H1 (cell line): ENCODE measurements around the gene KTN1. TPM values are rescaled to one million over a fixed set of nuclear protein-coding genes. Genes with fewer than 3 reads are reported as not detected.

Source experiments
- CTCF ChIA-PET: fragments of 300-600 bp; sonication (Branson Sonifier 250); formaldehyde crosslinking; loops from one replicate; lab custom pipeline; 2021; ENCODE audit not compliant: partially characterized antibody; lab: Charles Lee
- POLR2A ChIA-PET: fragments of 300-600 bp; sonication (Branson Sonifier 250); formaldehyde crosslinking; loops from one replicate; lab custom pipeline; 2021; ENCODE audit warnings: inconsistent platforms; ENCODE audit not compliant: partially characterized antibody; lab: Charles Lee
- DNase-seq, 2 experiments: peaks; one replicate each; pipeline versions ENCODE4 v3.0.0 to v3.0.0-alpha.2; 2010 to 2022; ENCODE audit warnings: low spot score in 2 of 2, low read depth in 1 of 2, mixed read lengths in 1 of 2
- FAIRE-seq: peaks from 2 replicates; lab custom pipeline; 2011; peaks lifted over from hg19 to GRCh38; lab: Jason Lieb, UNC
- H2AFZ ChIP-seq: 2 replicates; pipeline ENCODE4 v1.8.1; 2012; ENCODE audit warnings: low read length, inconsistent platforms
- H2AK5ac ChIP-seq: 2 replicates; pipeline ENCODE4 v1.6.1; 2013; ENCODE audit warnings: low read depth, low read length
- H2BK120ac ChIP-seq: replicated peaks from 2 replicates; pipeline ENCODE3; 2013; ENCODE audit warnings: low read depth, low read length, inconsistent platforms
- H2BK12ac ChIP-seq: 2 replicates; pipeline ENCODE4 v1.6.1; 2013; ENCODE audit warnings: low read depth, low read length
- H2BK15ac ChIP-seq: 2 replicates; pipeline ENCODE4 v1.6.1; 2013; ENCODE audit warnings: low read length
- H2BK20ac ChIP-seq: 2 replicates; pipeline ENCODE4 v1.6.1; 2013; ENCODE audit warnings: low read length
- H2BK5ac ChIP-seq: 2 replicates; pipeline ENCODE4 v1.6.1; 2013; ENCODE audit warnings: low read depth, low read length
- H3K14ac ChIP-seq: 2 replicates; pipeline ENCODE4 v1.6.1; 2013; ENCODE audit warnings: inconsistent platforms; ENCODE audit not compliant: insufficient read length
- H3K18ac ChIP-seq: 2 replicates; pipeline ENCODE4 v1.6.1; 2013; ENCODE audit warnings: low read length; ENCODE audit errors: extremely low read depth
- H3K23ac ChIP-seq: 2 replicates; pipeline ENCODE4 v1.6.1; 2013; ENCODE audit warnings: inconsistent platforms; ENCODE audit not compliant: insufficient read length
- H3K23me2 ChIP-seq: 2 replicates; pipeline ENCODE4 v1.6.1; 2013; ENCODE audit warnings: low read depth, low read length
- H3K27ac ChIP-seq: 2 replicates; pipeline ENCODE4 v1.6.1; 2011; ENCODE audit warnings: low read depth, low read length, inconsistent platforms
- H3K27me3 ChIP-seq, 4 experiments: replicated peaks in 1 of 4; 1 replicate in 1 of 4; 2 replicates in 3 of 4; pipeline versions ENCODE4 v1.6.1 to v1.8.1; 2011 to 2013; ENCODE audit warnings: low read length in 3 of 4, mild to moderate bottlenecking in 3 of 4, inconsistent platforms in 2 of 4, mixed read lengths in 2 of 4, moderate library complexity in 1 of 4; ENCODE audit not compliant: control insufficient read depth in 3 of 4, insufficient read depth in 3 of 4; ENCODE audit errors: extremely low read depth in 1 of 4
- H3K36me3 ChIP-seq, 4 experiments: 2 replicates each; pipeline versions ENCODE4 v1.6.1 to v1.8.1; 2011 to 2013; ENCODE audit warnings: mild to moderate bottlenecking in 4 of 4, low read length in 3 of 4, moderate library complexity in 2 of 4, control low read depth in 1 of 4, inconsistent platforms in 1 of 4; ENCODE audit not compliant: insufficient read depth in 4 of 4, control insufficient read depth in 2 of 4
- H3K4ac ChIP-seq: replicated peaks from 2 replicates; pipeline ENCODE3; 2013; ENCODE audit warnings: low read length, low read depth, mixed read lengths, inconsistent platforms; ENCODE audit not compliant: insufficient read length
- H3K4me1 ChIP-seq, 4 experiments: replicated peaks in 1 of 4; 1 replicate in 1 of 4; 2 replicates in 3 of 4; pipeline versions ENCODE4 v1.6.1 to v1.8.1; 2011 to 2013; ENCODE audit warnings: low read length in 3 of 4, inconsistent platforms in 2 of 4, mixed read lengths in 1 of 4; ENCODE audit not compliant: insufficient read depth in 4 of 4, control insufficient read depth in 3 of 4
- H3K4me2 ChIP-seq, 2 experiments: 2 replicates each; pipeline versions ENCODE4 v1.6.1 to v1.8.1; 2011 to 2013; ENCODE audit warnings: low read depth in 2 of 2, low read length in 2 of 2, control low read depth in 1 of 2, inconsistent platforms in 1 of 2, mild to moderate bottlenecking in 1 of 2; ENCODE audit not compliant: insufficient read depth in 1 of 2
- H3K4me3 ChIP-seq, 4 experiments: fragments of 200-600, 300-600 bp in 1 of 4; sonication (generic), shearing (Covaris generic), sonication (Bioruptor Twin) in 1 of 4; 2 replicates each; pipeline versions ENCODE4 v1.5.1 to v1.8.1; 2011 to 2016; ENCODE audit warnings: low read length in 4 of 4, low read depth in 3 of 4, control low read depth in 2 of 4, inconsistent platforms in 2 of 4, mild to moderate bottlenecking in 2 of 4, mixed read lengths in 1 of 4, moderate library complexity in 1 of 4; ENCODE audit not compliant: insufficient read depth in 2 of 4; ENCODE audit errors: extremely low read depth in 1 of 4
- H3K56ac ChIP-seq: replicated peaks from 2 replicates; pipeline ENCODE3; 2013; ENCODE audit warnings: low read depth, mild to moderate bottlenecking, mixed read lengths, low read length, inconsistent platforms; ENCODE audit not compliant: insufficient read length
- H3K79me1 ChIP-seq: 2 replicates; pipeline ENCODE4 v1.6.1; 2013; ENCODE audit warnings: low read depth, low read length, control low read depth
- H3K79me2 ChIP-seq, 2 experiments: 2 replicates each; pipeline versions ENCODE4 v1.6.1 to v1.8.1; 2012 to 2013; ENCODE audit warnings: low read length in 2 of 2, mild to moderate bottlenecking in 2 of 2, inconsistent platforms in 1 of 2; ENCODE audit not compliant: insufficient read depth in 2 of 2, control insufficient read depth in 1 of 2
- H3K9ac ChIP-seq, 4 experiments: replicated peaks in 1 of 4; 1 replicate in 1 of 4; 2 replicates in 3 of 4; pipeline versions ENCODE4 v1.6.1 to v1.8.1; 2011 to 2013; ENCODE audit warnings: low read depth in 3 of 4, low read length in 3 of 4, control low read depth in 2 of 4, mild to moderate bottlenecking in 2 of 4, moderate library complexity in 2 of 4, inconsistent platforms in 1 of 4; ENCODE audit errors: extremely low read depth in 1 of 4
- H3K9me3 ChIP-seq, 2 experiments: 2 replicates each; pipeline versions ENCODE4 v1.6.1 to v1.8.1; 2012 to 2013; ENCODE audit warnings: mild to moderate bottlenecking in 2 of 2, moderate library complexity in 2 of 2, control low read depth in 1 of 2, inconsistent platforms in 1 of 2, low read depth in 1 of 2, low read length in 1 of 2, mixed read lengths in 1 of 2; ENCODE audit not compliant: insufficient read depth in 2 of 2
- H4K20me1 ChIP-seq, 2 experiments: replicated peaks in 1 of 2; 2 replicates each; pipeline versions ENCODE3 to v1.8.1; 2011 to 2013; ENCODE audit warnings: inconsistent platforms in 2 of 2, low read length in 2 of 2, mild to moderate bottlenecking in 1 of 2; ENCODE audit not compliant: insufficient read depth in 2 of 2, control insufficient read depth in 1 of 2
- H4K5ac ChIP-seq: 2 replicates; pipeline ENCODE4 v1.6.1; 2013; ENCODE audit warnings: low read length, low read depth, mixed read lengths, inconsistent platforms; ENCODE audit not compliant: insufficient read length
- H4K8ac ChIP-seq: 2 replicates; pipeline ENCODE4 v1.8.0; 2013; ENCODE audit warnings: mild to moderate bottlenecking, moderate library complexity, low read length, inconsistent platforms; ENCODE audit not compliant: insufficient read depth; ENCODE audit errors: extremely low read depth
- H4K91ac ChIP-seq: replicated peaks from 2 replicates; pipeline ENCODE3; 2013; ENCODE audit warnings: low read length, mixed read lengths, inconsistent platforms; ENCODE audit not compliant: insufficient read length
- EP300 ChIP-seq, 2 experiments: IDR thresholded peaks; 1 replicate in 1 of 2; 2 replicates in 1 of 2; pipeline ENCODE4 v1.6.1; 2011 to 2012; ENCODE audit warnings: low read depth in 2 of 2, low read length in 2 of 2, mild to moderate bottlenecking in 2 of 2, borderline replicate concordance in 1 of 2, inconsistent platforms in 1 of 2, moderate library complexity in 1 of 2
- GTF2F1 ChIP-seq: IDR thresholded peaks from 2 replicates; pipeline ENCODE4 v1.6.1; 2012; ENCODE audit warnings: low read depth, low read length, improper control_type of control experiment, borderline replicate concordance
- RAD21 ChIP-seq, 2 experiments: IDR thresholded peaks in 1 of 2; conservative IDR thresholded peaks in 1 of 2; 2 replicates each; pipeline ENCODE4 v1.6.1; 2011; ENCODE audit warnings: low read depth in 2 of 2, low read length in 2 of 2, improper control_type of control experiment in 1 of 2, inconsistent platforms in 1 of 2, mild to moderate bottlenecking in 1 of 2, moderate library complexity in 1 of 2
- TAF7 ChIP-seq: optimal IDR thresholded peaks from 2 replicates; pipeline ENCODE3; 2011; ENCODE audit warnings: low read depth, mild to moderate bottlenecking, inconsistent platforms, low read length, moderate library complexity, borderline replicate concordance
- WGBS, 2 experiments: shearing (Covaris generic) in 1 of 2; methylation state at CpG; one replicate each; pipeline versions ENCODE4 v1.1.6 to v1.1.7; 2013 to 2015; ENCODE audit warnings: low lambda C conversion rate in 2 of 2, mixed read lengths in 2 of 2, inconsistent platforms in 1 of 2, low coverage in 1 of 2, missing lambda C conversion rate in 1 of 2; ENCODE audit not compliant: insufficient replicate concordance in 2 of 2, insufficient coverage in 1 of 2, insufficient read length in 1 of 2; ENCODE audit errors: extremely low coverage in 1 of 2, missing lambda C conversion rate in 1 of 2; 5-methylcytosine and 5-hydroxymethylcytosine counted together
- polyA plus RNA-seq, 7 experiments: library from polyadenylated mRNA; depleted of rRNA in 3 of 7; stranded (reverse) in 5 of 7; unstranded in 2 of 7; fragments of >200 nt in 5 of 7; fragments of 200-250 nt in 2 of 7; gene quantifications; 1 replicate in 5 of 7; 2 replicates in 1 of 7; 4 replicates in 1 of 7; pipeline versions ENCODE4 v1.2.1 to v1.2.3, GENCODE V29; 2011 to 2013; ENCODE audit warnings: missing spikeins in 2 of 7, mixed read lengths in 2 of 7
- total RNA-seq: library from RNA; stranded (reverse); fragmentation: NEBNext Ultra II Directional; extraction: Animal tissue kit (Norgen Biotek cat#: 25700); gene quantifications from 2 replicates; pipeline ENCODE4 v1.2.1, GENCODE V29; 2021
- TF ChIP-seq, protein P1 (sequence below), 3 experiments: IDR thresholded peaks; 1 replicate in 2 of 3; 2 replicates in 1 of 3; pipeline versions ENCODE4 v1.5.1 to v1.6.1; 2011; ENCODE audit warnings: low read length in 3 of 3, mild to moderate bottlenecking in 3 of 3, inconsistent platforms in 2 of 3, low read depth in 1 of 3, moderate library complexity in 1 of 3; ENCODE audit not compliant: insufficient read depth in 1 of 3; ENCODE audit errors: control extremely low read depth in 1 of 3
- TF ChIP-seq, protein P2 (sequence below): IDR thresholded peaks from 2 replicates; pipeline ENCODE4 v1.6.1; 2012; ENCODE audit warnings: inconsistent platforms
- TF ChIP-seq, protein P3 (sequence below): IDR thresholded peaks from 2 replicates; pipeline ENCODE4 v1.6.1; 2011; ENCODE audit warnings: low read length, improper control_type of control experiment

Gene KTN1
- total and polyA plus RNA-seq, 2 of the 8 experiments (the other 6 are each of a cell fraction or from before 2014, with no cell fraction given) = 15.4 to 151 TPM

- no peak overlapping the region for H3K18ac ChIP-seq
- no peak overlapping the region for H3K4me2 ChIP-seq
- H3K14ac ChIP-seq = no peak overlapping the region
- H2AK5ac ChIP-seq = no peak overlapping the region
- H3K4me1 ChIP-seq = no peaks in the 10 kb centered on the region
- no peak overlapping the region for H2BK12ac ChIP-seq
- no peaks in the 10 kb centered on the region; a peak in 1 of 8 replicates for H3K36me3 ChIP-seq
- H3K79me2 ChIP-seq = no peaks in the 10 kb centered on the region
- H3K79me1 ChIP-seq = no peaks in the 10 kb centered on the region
- no peak overlapping the region for H3K23ac ChIP-seq
- no peak overlapping the region for H3K4ac ChIP-seq
- H3K27me3 ChIP-seq = no peaks in the 10 kb centered on the region
- no peaks in the 10 kb centered on the region for H3K9me3 ChIP-seq
- no peak overlapping the region for H4K5ac ChIP-seq
- ChIA-PET CTCF (interaction anchor here (0.5 to 3.5 kb wide), 23 partner anchors 8 to 935 kb away, joined by 3 to 16 read pairs (median 3); partner anchors contain the start of gene TBPL2), POLR2A (interaction anchor here (0.6 kb wide), 1 partner anchor 421 kb away, joined by 3 read pairs; no protein-coding TSS in a partner anchor)
- H2BK5ac ChIP-seq = no peak overlapping the region
- H3K27ac ChIP-seq = no peak overlapping the region
- no peaks in the 10 kb centered on the region for H4K20me1 ChIP-seq
- no peak overlapping the region for H2BK20ac ChIP-seq
- H3K4me3 ChIP-seq = no peak overlapping the region
- H3K9ac ChIP-seq = no peak overlapping the region
- no peak overlapping the region for H3K56ac ChIP-seq
- H2BK15ac ChIP-seq = no peak overlapping the region
- no peak overlapping the region for H2AFZ ChIP-seq
- DNase-seq = no peak
- H2BK120ac ChIP-seq = no peak overlapping the region
- no peak overlapping the region for H4K91ac ChIP-seq
- 96% methylated on average over 5 of the region's 5 CpGs; no CpG with 5 or more reads in 1 of the 2 experiments for WGBS, 2 experiments
- H3K23me2 ChIP-seq = no peaks in the 10 kb centered on the region
- no peak overlapping the region for H4K8ac ChIP-seq
- no peak for FAIRE-seq
- TF ChIP-seq, protein P1, sequence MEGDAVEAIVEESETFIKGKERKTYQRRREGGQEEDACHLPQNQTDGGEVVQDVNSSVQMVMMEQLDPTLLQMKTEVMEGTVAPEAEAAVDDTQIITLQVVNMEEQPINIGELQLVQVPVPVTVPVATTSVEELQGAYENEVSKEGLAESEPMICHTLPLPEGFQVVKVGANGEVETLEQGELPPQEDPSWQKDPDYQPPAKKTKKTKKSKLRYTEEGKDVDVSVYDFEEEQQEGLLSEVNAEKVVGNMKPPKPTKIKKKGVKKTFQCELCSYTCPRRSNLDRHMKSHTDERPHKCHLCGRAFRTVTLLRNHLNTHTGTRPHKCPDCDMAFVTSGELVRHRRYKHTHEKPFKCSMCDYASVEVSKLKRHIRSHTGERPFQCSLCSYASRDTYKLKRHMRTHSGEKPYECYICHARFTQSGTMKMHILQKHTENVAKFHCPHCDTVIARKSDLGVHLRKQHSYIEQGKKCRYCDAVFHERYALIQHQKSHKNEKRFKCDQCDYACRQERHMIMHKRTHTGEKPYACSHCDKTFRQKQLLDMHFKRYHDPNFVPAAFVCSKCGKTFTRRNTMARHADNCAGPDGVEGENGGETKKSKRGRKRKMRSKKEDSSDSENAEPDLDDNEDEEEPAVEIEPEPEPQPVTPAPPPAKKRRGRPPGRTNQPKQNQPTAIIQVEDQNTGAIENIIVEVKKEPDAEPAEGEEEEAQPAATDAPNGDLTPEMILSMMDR (IDR thresholded peaks at IDR 0.05; ENCODE audit: control extremely low read depth in 1 of 3, insufficient read depth in 1 of 3, low read depth in 1 of 3, low read length in 3 of 3) = no peak
- no peak for TF ChIP-seq TAF7
- TF ChIP-seq, protein P2, sequence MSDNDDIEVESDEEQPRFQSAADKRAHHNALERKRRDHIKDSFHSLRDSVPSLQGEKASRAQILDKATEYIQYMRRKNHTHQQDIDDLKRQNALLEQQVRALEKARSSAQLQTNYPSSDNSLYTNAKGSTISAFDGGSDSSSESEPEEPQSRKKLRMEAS = no peak
- no peak for TF ChIP-seq RAD21 (IDR thresholded peaks at IDR 0.05 in 1 of 2, conservative IDR thresholded peaks at IDR 0.05 in 1 of 2; ENCODE audit: low read depth in 2 of 2, low read length in 2 of 2)
- no peak for TF ChIP-seq GTF2F1
- TF ChIP-seq, protein P3, sequence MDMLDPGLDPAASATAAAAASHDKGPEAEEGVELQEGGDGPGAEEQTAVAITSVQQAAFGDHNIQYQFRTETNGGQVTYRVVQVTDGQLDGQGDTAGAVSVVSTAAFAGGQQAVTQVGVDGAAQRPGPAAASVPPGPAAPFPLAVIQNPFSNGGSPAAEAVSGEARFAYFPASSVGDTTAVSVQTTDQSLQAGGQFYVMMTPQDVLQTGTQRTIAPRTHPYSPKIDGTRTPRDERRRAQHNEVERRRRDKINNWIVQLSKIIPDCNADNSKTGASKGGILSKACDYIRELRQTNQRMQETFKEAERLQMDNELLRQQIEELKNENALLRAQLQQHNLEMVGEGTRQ = no peak
- TF ChIP-seq EP300 (IDR thresholded peaks at IDR 0.05; ENCODE audit: borderline replicate concordance in 1 of 2, low read depth in 2 of 2, low read length in 2 of 2) = no peak
These were observed 125.8 kb downstream of the KTN1 start for GRCh38 chr14:55705651-55706364.
